Mucosa of rectum (tissue), 2 donors: Measurements from ENCODE around the gene IL1RAPL1.

ENCODE experiments used
- H3K27ac ChIP-seq, 2 donors: one replicate each; pipeline ENCODE4 v1.7.0; 2013; ENCODE audit warnings: inconsistent platforms in 2 of 2, low read depth in 2 of 2, low read length in 2 of 2
- H3K27me3 ChIP-seq, 2 donors: one replicate each; pipeline ENCODE4 v1.7.0; 2013; ENCODE audit warnings: low read length in 2 of 2; ENCODE audit not compliant: control insufficient read depth in 2 of 2, insufficient read depth in 2 of 2
- H3K36me3 ChIP-seq, 2 donors: one replicate each; pipeline ENCODE4 v1.7.0; 2013; ENCODE audit warnings: low read length in 2 of 2; ENCODE audit not compliant: control insufficient read depth in 2 of 2, insufficient read depth in 2 of 2
- H3K4me1 ChIP-seq, 2 donors: one replicate each; pipeline ENCODE4 v1.7.0; 2013; ENCODE audit warnings: low read length in 2 of 2, mild to moderate bottlenecking in 1 of 2; ENCODE audit not compliant: control insufficient read depth in 2 of 2, insufficient read depth in 2 of 2
- H3K4me3 ChIP-seq, 2 donors: one replicate each; pipeline ENCODE4 v1.7.0; 2013; ENCODE audit warnings: low read length in 2 of 2
- H3K9ac ChIP-seq, 2 donors: one replicate each; pipeline ENCODE4 v1.7.0; 2013; ENCODE audit warnings: low read length in 2 of 2, low read depth in 1 of 2, mild to moderate bottlenecking in 1 of 2
- H3K9me3 ChIP-seq, 2 donors: one replicate each; pipeline ENCODE4 v1.7.0; 2013; ENCODE audit warnings: low read length in 2 of 2; ENCODE audit not compliant: control insufficient read depth in 2 of 2
- donor health status: healthy.
- donor health status: Normal muscosa, but diverticular disease.

The IL1RAPL1 gene

GRCh38 chrX:28613558-28613957 lies 26.3 kb downstream of the IL1RAPL1 start:
- Histone ChIP-seq H3K4me1 (no peaks in the 10 kb centered on the region), H3K9me3 (no peaks in the 10 kb centered on the region), H3K27me3 (no peaks in the 10 kb centered on the region), H3K27ac (no peak overlapping the region), H3K36me3 (no peaks in the 10 kb centered on the region), H3K4me3 (no peak overlapping the region), H3K9ac (no peak overlapping the region)

GRCh38 chrX:28625223-28625622 lies 38.0 kb downstream of the IL1RAPL1 start:
- no peak overlapping the region for H3K4me3 ChIP-seq
- H3K27ac ChIP-seq = no peak overlapping the region

GRCh38 chrX:28626515-28626914 lies 39.3 kb downstream of the IL1RAPL1 start:
- no peaks in the 10 kb centered on the region for H3K36me3 ChIP-seq
- no peaks in the 10 kb centered on the region for H3K9me3 ChIP-seq
- no peak overlapping the region for H3K4me3 ChIP-seq
- H3K9ac ChIP-seq = no peak overlapping the region
- H3K27ac ChIP-seq = no peak overlapping the region
- no peaks in the 10 kb centered on the region for H3K4me1 ChIP-seq
- no peaks in the 10 kb centered on the region for H3K27me3 ChIP-seq

More at GRCh38 chrX:28625223-28625622, 38.0 kb downstream of the IL1RAPL1 start:
- Histone ChIP-seq H3K9me3 (no peaks in the 10 kb centered on the region), H3K36me3 (no peaks in the 10 kb centered on the region), H3K9ac (no peak overlapping the region), H3K4me1 (no peaks in the 10 kb centered on the region), H3K27me3 (no peaks in the 10 kb centered on the region)

- Histone ChIP-seq H3K9ac (no peak overlapping the region), H3K27me3 (no peaks in the 10 kb centered on the region), H3K4me3 (no peak overlapping the region), H3K9me3 (no peaks in the 10 kb centered on the region), H3K36me3 (no peaks in the 10 kb centered on the region), H3K27ac (no peak overlapping the region), H3K4me1 (no peaks in the 10 kb centered on the region)
These were observed 40.9 kb downstream of the IL1RAPL1 start for GRCh38 chrX:28628120-28628519.

- Histone ChIP-seq H3K9me3 (no peaks in the 10 kb centered on the region), H3K27me3 (no peaks in the 10 kb centered on the region), H3K4me1 (no peaks in the 10 kb centered on the region), H3K9ac (no peak overlapping the region), H3K36me3 (no peaks in the 10 kb centered on the region), H3K27ac (no peak overlapping the region), H3K4me3 (no peak overlapping the region)
These were observed 51.5 kb downstream of the IL1RAPL1 start for GRCh38 chrX:28638775-28639174.

GRCh38 chrX:28639451-28639850 lies 52.2 kb downstream of the IL1RAPL1 start:
- no peaks in the 10 kb centered on the region for H3K36me3 ChIP-seq
- no peaks in the 10 kb centered on the region for H3K4me1 ChIP-seq
- H3K9me3 ChIP-seq = no peaks in the 10 kb centered on the region
- H3K27me3 ChIP-seq = no peaks in the 10 kb centered on the region
- no peak overlapping the region for H3K4me3 ChIP-seq
- H3K27ac ChIP-seq = no peak overlapping the region
- H3K9ac ChIP-seq = no peak overlapping the region

- no peaks in the 10 kb centered on the region for H3K9me3 ChIP-seq
- H3K4me3 ChIP-seq = no peak overlapping the region
- H3K27me3 ChIP-seq = no peaks in the 10 kb centered on the region
- no peaks in the 10 kb centered on the region for H3K36me3 ChIP-seq
- no peak overlapping the region for H3K27ac ChIP-seq
- no peaks in the 10 kb centered on the region for H3K4me1 ChIP-seq
- H3K9ac ChIP-seq = no peak overlapping the region
These were observed 62.3 kb downstream of the IL1RAPL1 start for GRCh38 chrX:28649541-28649940.

GRCh38 chrX:28651186-28651585 lies 63.9 kb downstream of the IL1RAPL1 start:
- H3K9ac ChIP-seq = no peak overlapping the region
- H3K9me3 ChIP-seq = no peaks in the 10 kb centered on the region
- H3K27me3 ChIP-seq = no peaks in the 10 kb centered on the region
- H3K4me3 ChIP-seq = no peak overlapping the region
- no peak overlapping the region for H3K27ac ChIP-seq
- no peaks in the 10 kb centered on the region for H3K36me3 ChIP-seq
- H3K4me1 ChIP-seq = no peaks in the 10 kb centered on the region

GRCh38 chrX:28659269-28659668 lies 72.0 kb downstream of the IL1RAPL1 start:
- H3K27ac ChIP-seq = no peak overlapping the region
- no peaks in the 10 kb centered on the region for H3K36me3 ChIP-seq
- H3K27me3 ChIP-seq = no peaks in the 10 kb centered on the region
- no peaks in the 10 kb centered on the region for H3K9me3 ChIP-seq
- no peak overlapping the region for H3K4me3 ChIP-seq
- no peaks in the 10 kb centered on the region for H3K4me1 ChIP-seq
- H3K9ac ChIP-seq = no peak overlapping the region

GRCh38 chrX:28665778-28666177 lies 78.5 kb downstream of the IL1RAPL1 start:
- Histone ChIP-seq H3K27ac (no peak overlapping the region), H3K27me3 (no peaks in the 10 kb centered on the region), H3K9ac (no peak overlapping the region), H3K4me1 (no peaks in the 10 kb centered on the region), H3K4me3 (no peak overlapping the region), H3K36me3 (no peaks in the 10 kb centered on the region), H3K9me3 (no peaks in the 10 kb centered on the region)

GRCh38 chrX:28668303-28668702 lies 81.1 kb downstream of the IL1RAPL1 start:
- H3K9ac ChIP-seq = no peak overlapping the region
- no peak overlapping the region for H3K4me3 ChIP-seq
- no peaks in the 10 kb centered on the region for H3K27me3 ChIP-seq
- no peaks in the 10 kb centered on the region for H3K36me3 ChIP-seq
- no peaks in the 10 kb centered on the region for H3K9me3 ChIP-seq
- no peaks in the 10 kb centered on the region for H3K4me1 ChIP-seq
- H3K27ac ChIP-seq = no peak overlapping the region
